OCI-LY3 (cell line): Measurements from ENCODE around the gene KIF17.

Experiments used
- CTCF ChIP-seq: fragments of 200-600, 300-600 bp; sonication (generic); IDR thresholded peaks from 2 replicates; pipeline ENCODE4 v1.5.1; 2014; ENCODE audit warnings: antibody characterized with exemption, low read length, low read depth
- EZH2phosphoT487 ChIP-seq: fragments of 200-600 bp; shearing (Covaris generic); IDR thresholded peaks from 2 replicates; pipeline ENCODE4 v1.6.1; 2018; ENCODE audit warnings: antibody characterized with exemption, mixed run types, low read depth

- TF ChIP-seq CTCF: no peak
- no peak for TF ChIP-seq EZH2phosphoT487
Measured at GRCh38 chr1:20644416-20644815, 73.4 kb downstream of the KIF17 start.
